Hindlimb muscle (tissue), 1 donor: ENCODE measurements around the gene TRAM2. TPM values are rescaled to one million over a fixed set of nuclear protein-coding genes. Genes with fewer than 3 reads are reported as not detected.

Experiments used
- DNase-seq: peaks from one replicate; pipeline ENCODE4 v3.0.0-alpha.2; 2013
- polyA plus RNA-seq: library from polyadenylated mRNA; unstranded; fragments of 120-200 nt; gene quantifications from one replicate; pipeline ENCODE4 v1.2.1, GENCODE V29; 2013; ENCODE audit not compliant: insufficient read length

Gene TRAM2
- polyA plus RNA-seq, 1 donor, result 17.6 TPM

DNA sequence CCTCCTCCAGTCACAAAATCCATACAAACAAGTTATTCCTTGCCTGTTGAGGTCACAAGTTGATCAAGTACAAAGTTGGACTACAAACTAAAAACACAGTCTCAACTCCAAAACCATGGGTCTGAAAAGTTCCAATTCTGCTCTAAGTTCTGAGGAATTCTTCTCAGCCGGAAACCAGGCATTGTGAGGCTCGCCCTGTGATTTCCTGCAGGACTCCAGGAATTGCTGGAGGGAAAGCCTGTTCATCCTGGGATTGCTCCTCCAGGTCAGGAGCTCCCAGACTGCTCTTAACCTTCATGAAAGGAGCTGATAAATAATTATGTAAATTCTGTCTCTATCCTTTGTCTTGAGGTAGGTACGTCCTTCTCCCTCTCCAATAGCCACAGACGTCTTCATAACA lies 8.5 kb downstream of the TRAM2 start:
- no peak for DNase-seq

- no peak for DNase-seq
Measured at GRCh38 chr6:52566853-52567279, 10.0 kb downstream of the TRAM2 start.

- DNase-seq, result no peak
Measured at GRCh38 chr6:52566201-52566600, 10.7 kb downstream of the TRAM2 start.

DNA sequence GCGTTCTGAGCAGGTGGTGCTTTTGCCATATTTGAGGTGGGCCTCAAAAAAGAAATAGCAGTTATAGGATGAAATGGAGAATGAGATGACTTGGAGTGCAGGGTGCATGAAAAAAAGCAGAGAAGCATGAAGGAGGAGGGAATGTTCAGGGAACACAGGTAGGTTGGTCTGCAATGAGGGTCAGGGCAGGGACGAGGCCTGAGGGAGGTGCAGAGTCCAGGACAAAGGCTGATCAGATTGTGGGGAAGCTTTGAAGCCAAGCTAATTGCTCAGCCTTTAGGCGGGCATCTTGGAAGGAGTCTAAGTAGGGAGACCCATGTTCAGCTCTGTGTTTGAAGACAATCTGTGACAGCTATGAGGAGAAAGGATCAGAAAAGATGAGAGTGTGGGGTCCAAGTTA lies 12.0 kb downstream of the TRAM2 start:
- DNase-seq, result no peak

GRCh38 chr6:52562911-52563310 lies 13.9 kb downstream of the TRAM2 start:
- no peak for DNase-seq

DNA sequence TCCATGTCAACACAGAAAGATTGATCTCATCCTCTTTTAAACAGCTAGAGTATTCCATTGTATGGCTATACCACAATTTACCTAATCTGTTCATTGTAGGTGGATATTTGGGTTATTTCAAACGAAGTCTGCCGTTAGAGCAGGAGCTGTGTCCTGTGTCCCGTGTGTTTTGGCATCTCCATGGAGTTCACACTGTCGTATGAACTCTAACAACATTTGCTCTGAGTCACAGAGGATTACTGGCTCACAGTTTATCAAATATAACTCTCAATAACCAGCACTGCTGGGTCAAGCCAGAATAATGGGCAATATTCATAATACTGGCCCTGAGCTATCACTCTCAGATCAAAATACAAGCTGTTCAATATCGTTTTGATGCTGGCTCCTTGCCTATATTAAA lies 16.4 kb downstream of the TRAM2 start:
- no peak for DNase-seq

GRCh38 chr6:52558266-52559000 lies 18.4 kb downstream of the TRAM2 start:
- no peak for DNase-seq

DNA sequence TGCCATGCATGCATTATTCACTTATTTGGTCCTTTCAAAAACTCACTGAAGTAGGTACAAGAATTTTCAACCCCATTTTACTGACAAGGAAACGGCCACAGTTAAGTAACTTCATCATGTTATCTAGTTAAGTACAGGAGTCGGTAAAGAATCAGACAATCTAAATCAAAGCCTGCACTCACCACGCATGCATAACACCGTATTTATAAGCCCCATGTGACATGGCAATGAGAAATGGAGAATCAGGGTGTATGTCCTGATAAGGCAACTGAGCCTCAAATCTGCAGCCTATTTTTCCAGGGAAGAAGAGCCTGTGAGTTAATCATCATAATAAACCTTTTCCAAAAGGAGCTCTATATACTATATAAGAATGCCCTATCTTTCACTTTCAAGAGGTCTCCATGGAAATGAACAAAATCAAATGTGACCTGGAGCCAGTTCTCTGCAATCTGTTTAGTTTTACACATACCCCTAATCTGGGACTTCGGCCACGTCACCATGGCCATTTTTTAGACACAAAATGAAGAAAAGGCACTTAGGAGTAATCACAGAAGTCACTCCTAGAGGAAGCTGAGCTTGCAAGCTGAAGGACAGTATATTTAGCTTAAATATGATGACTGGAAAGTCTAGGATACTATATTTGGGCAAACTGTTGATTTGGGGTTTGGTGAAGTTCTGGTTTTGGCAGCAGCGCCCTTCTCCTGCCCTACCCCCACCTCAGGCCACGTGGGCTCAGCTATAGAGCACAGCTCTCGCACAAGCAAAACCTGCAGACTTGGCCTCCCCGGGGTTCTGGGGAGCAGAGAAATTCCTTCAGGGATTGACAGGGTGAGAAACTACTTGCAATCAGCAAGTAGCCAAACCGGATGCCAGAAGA lies 19.2 kb downstream of the TRAM2 start:
- no peak for DNase-seq

DNA sequence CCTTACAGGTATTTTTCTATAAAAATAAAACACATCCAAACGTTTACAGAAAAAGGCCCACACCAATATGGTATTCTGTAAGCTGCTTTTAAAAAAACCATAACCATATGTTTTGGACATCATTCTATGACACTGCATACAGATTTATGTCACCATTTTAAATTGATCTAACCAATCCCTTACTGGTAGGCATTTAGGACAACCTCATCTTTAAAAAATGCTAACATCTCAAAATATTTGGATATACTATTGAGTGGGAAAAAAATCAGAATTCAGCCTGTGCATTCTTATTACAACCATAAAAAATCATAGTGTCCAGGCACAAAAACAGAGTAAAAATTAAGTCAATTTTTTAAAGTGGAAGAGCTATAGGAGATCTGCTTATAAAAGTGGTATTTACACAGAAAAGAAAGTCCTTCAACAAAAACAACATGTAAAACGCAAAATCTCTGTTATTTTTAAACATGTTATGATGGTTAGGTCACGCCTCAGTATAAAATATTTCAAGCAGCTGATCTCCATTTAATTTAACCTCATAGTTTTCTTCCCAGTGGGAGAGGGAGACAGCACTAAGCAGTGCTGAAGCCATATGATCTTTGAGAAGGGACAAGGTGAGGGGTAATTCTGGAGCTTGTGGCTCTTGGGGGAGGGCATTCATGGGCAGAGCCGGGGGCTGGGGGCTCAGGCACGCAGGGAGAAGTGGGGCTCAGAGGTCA lies 21.2 kb downstream of the TRAM2 start:
- no peak for DNase-seq

DNA sequence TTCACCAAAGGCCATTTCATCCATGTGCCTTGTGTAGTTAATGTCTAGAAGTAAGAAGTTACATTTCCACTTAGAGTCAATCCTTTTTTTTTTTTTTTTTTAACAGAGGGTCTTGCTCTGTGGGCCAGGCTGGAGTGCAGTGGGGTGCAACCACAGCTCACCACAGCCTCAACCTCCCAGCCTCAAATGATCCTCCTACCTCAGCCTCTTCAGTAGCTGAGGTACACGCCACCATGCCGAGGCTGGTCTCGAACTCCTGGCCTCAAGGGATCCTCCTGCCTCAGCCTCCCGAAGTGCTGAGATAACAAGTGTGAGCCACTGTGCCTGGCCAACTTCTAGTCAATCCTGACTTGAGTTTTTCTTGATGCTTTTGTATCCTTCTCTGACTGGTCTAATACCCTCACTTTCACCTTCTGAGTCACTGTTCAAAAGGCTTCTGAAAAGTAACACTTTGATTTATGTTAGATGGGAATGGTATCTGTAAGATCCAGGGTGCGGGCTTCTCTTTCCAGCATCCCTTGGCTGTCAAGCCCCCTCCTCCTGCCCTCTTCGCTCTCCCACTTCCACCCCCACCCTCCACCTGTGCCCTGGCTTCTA lies 22.1 kb downstream of the TRAM2 start:
- no peak for DNase-seq

DNA sequence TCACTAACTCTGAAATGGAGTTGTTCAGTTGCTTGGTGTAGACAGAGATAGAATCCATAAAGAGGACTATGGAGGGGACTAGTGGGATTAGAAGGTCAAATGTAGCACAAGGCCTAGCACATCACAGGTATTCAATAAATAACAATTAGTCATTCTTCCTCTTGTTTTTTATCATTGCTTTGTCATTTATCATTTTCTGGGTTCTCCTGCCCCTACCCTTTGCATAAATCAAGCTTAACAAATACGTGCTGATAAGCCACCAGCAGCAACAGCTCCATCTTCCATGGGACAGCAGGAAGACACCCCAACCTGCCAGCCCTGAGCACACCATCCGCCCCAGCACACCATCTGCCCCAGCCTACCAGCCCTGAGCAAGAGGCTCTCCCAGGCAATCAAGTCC lies 23.1 kb downstream of the TRAM2 start:
- no peak for DNase-seq

GRCh38 chr6:52553158-52553557 lies 23.7 kb downstream of the TRAM2 start:
- DNase-seq, result no peak

GRCh38 chr6:52552278-52552643 lies 24.6 kb downstream of the TRAM2 start:
- no peak for DNase-seq

DNA sequence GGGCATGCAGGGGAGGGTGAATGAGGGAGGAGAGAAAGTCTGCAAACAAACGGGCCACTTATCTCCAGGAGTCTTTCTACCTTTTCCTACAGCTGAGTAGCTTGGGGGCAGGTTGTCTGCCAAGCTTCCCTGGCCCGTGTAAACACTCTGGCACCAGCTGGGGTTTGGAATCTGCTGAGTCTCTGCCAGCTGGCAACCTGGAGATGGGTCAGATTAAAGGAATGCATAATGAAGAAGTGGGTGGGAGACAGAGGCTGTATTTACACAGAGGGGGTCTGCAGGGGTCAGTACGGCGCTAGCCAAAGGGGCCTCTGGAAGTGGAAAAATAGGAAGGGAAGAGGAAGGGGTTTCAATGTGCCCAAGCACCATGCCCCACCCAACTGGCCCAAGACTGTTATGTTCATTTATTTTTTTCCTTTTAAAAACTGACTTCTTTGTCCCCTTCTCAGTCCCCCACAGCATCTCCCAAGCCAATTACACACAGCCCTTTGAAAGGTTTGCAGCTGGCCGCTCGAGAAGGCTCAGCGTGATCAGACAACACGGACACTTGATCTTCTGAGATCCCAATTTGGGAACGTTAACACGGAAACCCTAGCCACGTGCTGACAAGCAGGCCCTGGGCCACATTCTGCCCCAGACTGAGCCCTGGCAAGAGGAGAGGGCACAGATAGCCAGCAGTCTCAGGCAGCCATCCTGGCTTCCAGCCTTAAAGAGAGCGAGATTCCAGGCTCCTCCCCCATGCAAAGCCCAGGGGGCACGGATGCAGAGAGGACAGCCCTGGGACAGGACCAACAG lies 25.2 kb downstream of the TRAM2 start:
- no peak for DNase-seq

GRCh38 chr6:52550870-52551269 lies 26.0 kb downstream of the TRAM2 start:
- DNase-seq, result no peak

DNA sequence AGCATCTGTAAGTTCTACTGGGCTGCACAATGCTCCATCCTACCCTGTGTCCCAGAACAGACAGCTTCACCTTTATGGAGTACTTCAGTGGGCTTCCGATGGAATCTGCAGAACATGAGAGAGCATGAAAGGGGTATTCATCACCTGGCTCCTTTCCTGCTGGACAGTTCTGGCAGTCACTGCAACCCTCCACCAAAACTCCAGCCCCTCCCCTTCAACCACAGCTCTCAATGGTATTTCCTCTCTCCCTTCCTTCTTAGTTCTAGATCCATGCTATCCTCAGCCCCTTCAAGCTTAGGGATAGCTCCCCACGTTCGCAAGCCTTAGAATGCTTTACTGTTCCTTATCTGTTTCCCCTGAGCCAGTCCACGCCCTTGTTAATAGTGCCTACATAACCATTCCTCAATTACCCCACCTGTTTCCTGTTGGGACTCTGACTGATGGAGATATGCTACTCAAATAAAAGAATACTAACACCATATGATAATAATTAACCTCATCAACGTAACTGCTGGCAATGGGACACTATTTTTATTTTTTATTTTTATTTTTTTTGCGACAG lies 26.8 kb downstream of the TRAM2 start:
- no peak for DNase-seq

GRCh38 chr6:52549428-52549827 lies 27.4 kb downstream of the TRAM2 start:
- DNase-seq, result no peak

DNA sequence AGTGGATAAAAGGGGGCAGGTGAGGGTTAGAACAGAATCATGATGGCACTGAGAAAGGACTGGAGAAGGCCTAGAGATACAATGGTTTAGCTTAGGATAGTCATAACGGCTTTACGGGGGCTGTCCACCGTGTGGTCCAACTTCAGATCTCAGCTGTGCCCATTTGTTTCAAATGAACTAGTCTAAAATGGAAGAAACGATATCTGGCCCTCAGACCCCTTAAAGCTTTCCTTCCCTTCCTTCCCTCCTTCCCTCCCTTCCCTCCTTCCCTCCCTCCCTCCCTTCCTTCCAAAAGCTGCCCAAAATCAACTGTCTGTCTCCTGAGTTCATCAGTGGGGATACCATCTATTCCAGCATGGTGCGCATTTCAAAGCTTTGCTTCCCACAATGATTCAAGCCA lies 27.9 kb downstream of the TRAM2 start:
- no peak for DNase-seq

DNA sequence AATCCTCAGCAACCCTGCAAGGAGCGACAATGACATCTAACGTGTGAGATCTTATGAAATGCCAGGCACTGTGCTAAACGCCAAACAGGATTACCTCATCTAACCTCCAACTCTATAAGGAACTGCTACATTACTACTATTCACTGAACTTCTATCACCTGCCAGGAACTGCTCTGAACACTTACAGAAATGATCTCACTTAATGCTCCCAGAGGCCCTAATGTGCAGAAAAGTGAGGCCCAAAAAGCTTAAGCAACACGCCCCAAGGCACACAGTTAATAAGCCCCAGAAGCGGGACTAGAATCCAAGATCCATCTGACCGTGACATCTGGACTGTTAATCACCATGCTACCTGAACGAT lies 28.5 kb downstream of the TRAM2 start:
- DNase-seq, result no peak

DNA sequence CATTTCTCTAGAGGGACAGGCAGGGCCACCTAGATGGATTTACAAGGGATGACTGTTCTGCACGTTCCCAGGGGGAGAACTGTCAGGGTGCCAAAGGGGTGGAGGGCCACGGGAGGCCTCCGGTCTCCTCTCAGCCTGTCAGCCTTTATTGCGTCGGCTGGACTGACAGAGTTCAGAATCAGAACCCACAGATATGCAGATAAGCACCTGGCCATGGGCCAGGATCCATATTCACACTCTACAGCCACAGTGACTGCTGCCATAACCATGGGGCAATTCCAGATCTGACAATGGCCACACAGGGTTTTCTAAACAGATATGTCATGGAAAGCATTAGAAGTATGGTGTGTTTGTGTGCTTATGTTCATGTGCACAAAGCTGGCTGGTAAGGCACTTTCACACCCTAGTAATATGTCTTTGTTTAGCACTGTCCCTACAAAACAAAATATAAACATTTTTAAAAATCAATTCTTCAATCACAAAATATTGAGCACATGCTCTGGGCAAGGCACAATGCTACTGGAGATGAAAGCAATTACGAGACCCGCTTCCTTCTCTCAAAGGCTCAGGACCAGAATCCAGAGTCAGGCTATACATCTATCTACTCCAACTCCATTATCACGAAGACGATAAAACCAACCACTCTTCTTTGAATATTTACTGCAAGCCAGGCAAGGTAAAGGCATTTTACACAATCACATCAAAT lies 29.1 kb downstream of the TRAM2 start:
- DNase-seq, result no peak

DNA sequence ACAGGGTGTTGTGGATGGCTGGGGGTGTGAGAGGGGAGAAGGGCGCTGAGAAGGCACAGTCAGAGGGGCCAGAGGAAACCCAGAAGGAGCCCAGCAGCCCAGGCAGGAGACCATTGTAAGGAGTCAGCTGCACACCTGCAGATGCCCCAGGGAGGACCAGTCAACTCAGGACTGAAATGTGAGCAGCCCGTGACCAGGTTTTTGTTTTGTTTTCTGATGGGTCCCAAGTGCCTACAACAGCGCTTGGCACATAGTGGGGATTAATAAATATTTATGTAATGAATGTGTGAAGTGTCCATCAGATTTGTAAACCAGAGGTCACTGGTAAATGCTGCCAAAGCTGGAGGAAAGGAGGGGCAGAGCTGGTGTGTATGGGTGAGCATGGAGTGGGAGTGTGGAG lies 30.2 kb downstream of the TRAM2 start:
- DNase-seq, result no peak
